Sigmoid colon (tissue), 7 donors: Measurements from ENCODE around the gene ZFR2. TPM values are rescaled to one million over a fixed set of nuclear protein-coding genes. Genes with fewer than 3 reads are reported as not detected.

Source experiments
- DNase-seq: peaks from one replicate; pipeline ENCODE4 v3.0.0-alpha.2; 2019
- H3K27ac ChIP-seq, 4 donors: fragments of 200-600 bp; sonication (generic); one replicate each; pipeline ENCODE4 v1.5.1; 2016 to 2019; ENCODE audit warnings: mild to moderate bottlenecking in 1 of 4
- H3K27me3 ChIP-seq, 3 donors: fragments of 200-600 bp; sonication (generic); one replicate each; pipeline ENCODE4 v1.5.1; 2019; ENCODE audit warnings: mild to moderate bottlenecking in 1 of 3
- H3K36me3 ChIP-seq, 4 donors: fragments of 200-600 bp; sonication (generic); one replicate each; pipeline ENCODE4 v1.5.1; 2016 to 2019
- H3K4me1 ChIP-seq, 4 donors: fragments of 200-600 bp; sonication (generic); one replicate each; pipeline ENCODE4 v1.5.1; 2017 to 2019
- H3K4me3 ChIP-seq, 4 donors: fragments of 200-600 bp; sonication (generic); one replicate each; pipeline ENCODE4 v1.5.1; 2017 to 2019; ENCODE audit warnings: mild to moderate bottlenecking in 2 of 4, moderate library complexity in 1 of 4
- H3K9me3 ChIP-seq, 4 donors: fragments of 200-600 bp in 3 of 4; sonication (generic) in 3 of 4; one replicate each; pipeline versions ENCODE4 v1.5.1 to v1.6.1; 2013 to 2019
- EP300 ChIP-seq, 4 donors: sonication (generic); formaldehyde crosslinking; IDR thresholded peaks; one replicate each; pipeline ENCODE4 v1.6.1; 2017; ENCODE audit warnings: antibody characterized with exemption in 4 of 4
- POLR2A ChIP-seq, 2 donors: fragments of 450-650 bp; IDR thresholded peaks; one replicate each; pipeline ENCODE4 v1.6.1; 2016; ENCODE audit warnings: antibody characterized with exemption in 2 of 2, mild to moderate bottlenecking in 2 of 2, moderate library complexity in 2 of 2
- POLR2AphosphoS5 ChIP-seq, 4 donors: sonication (generic); formaldehyde crosslinking; IDR thresholded peaks; one replicate each; pipeline ENCODE4 v1.6.1; 2017; ENCODE audit warnings: antibody characterized with exemption in 4 of 4
- WGBS, 2 donors: extraction: QIAGEN DNeasy Blood & Tissue Kit; methylation state at CpG; one replicate each; pipeline ENCODE4 v1.1.7; 2013; 5-methylcytosine and 5-hydroxymethylcytosine counted together
- intact Hi-C: fragments of 100-400 bp; cut with DNase I; formaldehyde crosslinking; loops from one replicate; pipeline ENCODE4 v1.15.1; 2023
- polyA plus RNA-seq, 3 donors: library from polyadenylated mRNA; stranded (reverse); fragments of 200-250 nt; gene quantifications; one replicate each; pipeline ENCODE4 v1.2.3, GENCODE V29; 2013
- total RNA-seq, 4 donors: library from RNA; depleted of rRNA; stranded (reverse); fragments of >200 nt; gene quantifications; one replicate each; pipeline ENCODE4 v1.1.0, GENCODE V29; 2016
- TF ChIP-seq, protein P1 (sequence below), 4 experiments: fragments of 450-650 bp in 3 of 4; fragments of 200-600 bp in 1 of 4; IDR thresholded peaks; one replicate each; pipeline ENCODE4 v1.5.1; 2016 to 2019; ENCODE audit warnings: antibody characterized with exemption in 4 of 4, mild to moderate bottlenecking in 3 of 4, moderate library complexity in 2 of 4
- donor health status: healthy with polysubstance abuse.
- donor health status: Bipolar disorder and iron deficiency.
- donor health status: healthy.

The ZFR2 gene
- total and polyA plus RNA-seq, 7 donors = under 0.01 to 1.2 (median 0.47) TPM; not detected in 3

DNA sequence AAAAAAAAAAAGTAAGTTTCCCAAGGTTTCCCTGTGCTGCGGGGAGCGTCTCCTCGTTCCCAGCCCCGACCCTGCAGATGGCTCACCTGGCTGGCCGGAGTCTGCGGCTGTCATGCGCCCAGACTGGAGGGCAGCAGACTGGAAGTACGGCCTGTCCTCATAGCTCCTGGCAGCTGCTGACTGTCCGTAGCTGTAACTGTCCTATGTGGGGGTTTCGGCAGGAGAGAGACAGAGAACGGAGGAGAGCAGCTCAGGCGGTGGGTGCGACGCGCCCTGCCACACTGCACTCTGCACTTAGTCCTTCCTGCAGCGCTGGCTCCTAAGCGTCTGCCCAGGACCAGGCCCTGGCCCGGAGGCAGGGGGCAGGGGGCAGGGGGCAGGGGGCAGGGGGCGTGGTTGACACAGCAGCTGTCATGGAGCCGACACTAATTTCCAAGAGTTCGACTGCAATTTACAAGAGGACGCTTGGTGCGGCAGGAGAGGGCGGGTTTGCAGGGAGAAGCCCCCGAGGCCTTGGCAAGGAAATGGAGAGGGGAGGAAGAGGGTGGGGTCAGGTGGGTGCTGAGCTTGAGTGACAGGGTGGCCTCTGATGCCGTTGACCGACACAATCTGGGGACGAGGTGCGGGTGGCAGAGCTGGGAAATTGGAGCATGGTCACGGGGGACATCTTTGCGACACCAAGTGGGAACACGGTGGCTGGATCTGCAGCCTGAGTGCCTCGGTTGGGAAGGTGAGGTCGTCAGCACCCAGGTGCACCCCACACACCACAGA, 35.1 kb downstream of the ZFR2 start:
- intact Hi-C loops = no loop called here
- Histone ChIP-seq H3K36me3 (no peaks in the 10 kb centered on the region), H3K27ac (no peak overlapping the region), H3K4me1 (no peaks in the 10 kb centered on the region), H3K27me3 (peaks cover 0 to 33% (median 6%) of the 10 kb centered on the region in 3 donors), H3K9me3 (no peaks in the 10 kb centered on the region), H3K4me3 (no peak overlapping the region)
- TF ChIP-seq POLR2A (IDR thresholded peaks at IDR 0.05) (no peak), EP300 (IDR thresholded peaks at IDR 0.05) (no peak), POLR2AphosphoS5 (IDR thresholded peaks at IDR 0.05) (no peak)
- TF ChIP-seq, protein P1, sequence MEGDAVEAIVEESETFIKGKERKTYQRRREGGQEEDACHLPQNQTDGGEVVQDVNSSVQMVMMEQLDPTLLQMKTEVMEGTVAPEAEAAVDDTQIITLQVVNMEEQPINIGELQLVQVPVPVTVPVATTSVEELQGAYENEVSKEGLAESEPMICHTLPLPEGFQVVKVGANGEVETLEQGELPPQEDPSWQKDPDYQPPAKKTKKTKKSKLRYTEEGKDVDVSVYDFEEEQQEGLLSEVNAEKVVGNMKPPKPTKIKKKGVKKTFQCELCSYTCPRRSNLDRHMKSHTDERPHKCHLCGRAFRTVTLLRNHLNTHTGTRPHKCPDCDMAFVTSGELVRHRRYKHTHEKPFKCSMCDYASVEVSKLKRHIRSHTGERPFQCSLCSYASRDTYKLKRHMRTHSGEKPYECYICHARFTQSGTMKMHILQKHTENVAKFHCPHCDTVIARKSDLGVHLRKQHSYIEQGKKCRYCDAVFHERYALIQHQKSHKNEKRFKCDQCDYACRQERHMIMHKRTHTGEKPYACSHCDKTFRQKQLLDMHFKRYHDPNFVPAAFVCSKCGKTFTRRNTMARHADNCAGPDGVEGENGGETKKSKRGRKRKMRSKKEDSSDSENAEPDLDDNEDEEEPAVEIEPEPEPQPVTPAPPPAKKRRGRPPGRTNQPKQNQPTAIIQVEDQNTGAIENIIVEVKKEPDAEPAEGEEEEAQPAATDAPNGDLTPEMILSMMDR (IDR thresholded peaks at IDR 0.05) = no peak
- 63 to 68% methylated on average over 34 of the region's 34 CpGs for WGBS, 2 donors
- DNase-seq = no peak

DNA sequence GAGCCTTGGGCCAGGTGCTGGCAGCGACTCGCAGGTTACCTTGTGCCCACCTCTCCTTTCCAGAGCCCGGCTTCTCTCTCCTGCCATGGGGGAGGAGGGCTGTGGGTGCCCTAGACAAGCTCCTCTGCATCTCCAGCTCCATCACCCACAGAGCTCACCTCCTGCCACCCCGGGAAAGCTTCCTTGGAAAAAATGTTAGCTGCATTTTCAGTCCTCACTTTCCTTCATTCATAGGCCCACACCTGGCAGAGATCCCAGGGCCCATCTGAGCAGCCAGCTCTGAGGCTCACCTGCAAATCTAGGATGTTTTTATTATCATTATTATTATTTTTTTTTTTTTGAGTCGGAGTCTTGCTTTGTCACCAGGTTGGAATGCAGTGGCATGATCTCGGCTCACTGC, 36.8 kb downstream of the ZFR2 start:
- no peak for TF ChIP-seq EP300 (IDR thresholded peaks at IDR 0.05)
- no peak for TF ChIP-seq POLR2A (IDR thresholded peaks at IDR 0.05)
- no peak for TF ChIP-seq POLR2AphosphoS5 (IDR thresholded peaks at IDR 0.05)
- TF ChIP-seq, protein P1 (IDR thresholded peaks at IDR 0.05) = no peak
- no peak for DNase-seq
- no peaks in the 10 kb centered on the region for H3K36me3 ChIP-seq
- 86 to 92% methylated on average over 6 of the region's 6 CpGs for WGBS, 2 donors
- H3K9me3 ChIP-seq = no peaks in the 10 kb centered on the region
- H3K27ac ChIP-seq = no peak overlapping the region
- no peak overlapping the region for H3K4me3 ChIP-seq
- intact Hi-C loops = no loop called here
- no peaks in the 10 kb centered on the region for H3K4me1 ChIP-seq
- peaks cover 0 to 33% (median 6%) of the 10 kb centered on the region in 3 donors for H3K27me3 ChIP-seq

DNA sequence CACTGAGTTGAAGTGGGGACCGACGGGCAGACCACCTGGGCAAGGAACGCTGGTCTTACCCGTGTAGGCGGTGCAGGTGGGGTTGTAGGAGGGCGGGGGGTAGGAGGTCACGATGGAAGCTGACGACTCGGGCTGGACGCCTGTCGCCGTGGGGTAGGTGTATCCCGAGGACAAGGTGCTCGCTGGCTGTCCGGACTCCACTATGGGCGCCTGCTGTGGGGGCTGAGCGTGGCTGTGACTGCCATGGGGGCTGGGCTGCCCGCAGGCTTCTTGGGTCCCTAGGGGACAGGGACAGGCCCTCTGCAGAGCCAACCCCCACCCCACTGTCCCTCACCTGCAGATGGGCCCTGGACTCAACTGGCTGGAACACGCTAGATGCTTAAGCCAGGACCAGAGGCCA, 37.2 kb downstream of the ZFR2 start:
- no peak for DNase-seq
- whole genome bisulfite sequencing, 2 donors = 66 to 76% methylated on average over 19 of the region's 19 CpGs
- Histone ChIP-seq H3K4me1 (no peaks in the 10 kb centered on the region), H3K4me3 (no peak overlapping the region), H3K27ac (no peak overlapping the region), H3K36me3 (no peaks in the 10 kb centered on the region), H3K27me3 (peaks cover 0 to 33% (median 6%) of the 10 kb centered on the region in 3 donors), H3K9me3 (no peaks in the 10 kb centered on the region)
- intact Hi-C loops = no loop called here
- TF ChIP-seq EP300 (IDR thresholded peaks at IDR 0.05) = no peak
- no peak for TF ChIP-seq POLR2A (IDR thresholded peaks at IDR 0.05)
- TF ChIP-seq, protein P1 (IDR thresholded peaks at IDR 0.05) = no peak
- no peak for TF ChIP-seq POLR2AphosphoS5 (IDR thresholded peaks at IDR 0.05)

DNA sequence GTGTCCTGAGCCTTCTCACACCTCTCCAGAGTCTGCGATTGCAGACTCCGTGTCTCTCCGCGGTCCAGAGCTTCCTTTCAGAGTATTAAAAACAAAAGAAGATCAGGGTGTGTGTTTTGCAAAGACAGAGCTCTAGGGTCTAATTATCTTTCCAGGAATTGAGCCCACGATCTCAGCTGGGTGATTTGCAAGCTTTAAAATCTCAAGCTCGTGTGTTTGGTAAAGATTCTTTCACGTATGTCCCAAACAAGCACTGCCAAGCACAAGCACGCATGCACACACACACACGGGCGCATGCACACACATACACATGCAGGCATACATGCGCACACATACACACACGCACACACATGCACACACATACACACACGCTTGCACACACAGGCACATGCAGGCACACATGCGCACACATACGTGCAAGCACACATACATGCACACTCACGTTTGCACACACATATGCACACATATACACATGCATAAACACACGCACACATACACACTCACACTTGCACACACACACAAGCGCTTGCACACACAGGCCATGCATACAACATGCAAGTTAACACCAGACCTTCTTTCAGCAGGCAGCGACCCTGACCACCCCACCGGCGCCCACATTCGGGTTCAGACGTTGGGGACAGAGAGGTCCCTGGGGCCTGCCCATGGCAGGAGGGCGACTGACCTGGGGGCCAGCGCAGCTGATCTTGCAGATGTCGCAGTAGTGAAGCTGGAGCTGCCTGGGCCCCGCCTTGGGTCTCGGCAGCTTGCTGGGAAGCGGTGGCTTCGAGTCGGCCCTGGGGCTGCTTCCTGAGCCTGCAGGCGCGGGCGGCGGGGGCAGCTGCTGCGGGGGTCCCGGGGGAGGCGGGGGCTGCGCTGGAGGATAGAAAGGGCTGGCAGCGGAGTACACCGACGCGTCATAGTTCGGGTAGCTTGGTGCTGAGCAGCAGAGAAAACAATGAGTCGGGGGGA, 37.9 kb downstream of the ZFR2 start:
- H3K27me3 ChIP-seq = peaks cover 0 to 33% (median 6%) of the 10 kb centered on the region in 3 donors
- WGBS, 2 donors = 73 to 75% methylated on average over 45 of the region's 45 CpGs

More for the DNA sequence above, 37.9 kb downstream of the ZFR2 start:
- intact Hi-C loops = no loop called here
- Histone ChIP-seq H3K36me3 (no peaks in the 10 kb centered on the region), H3K4me3 (no peak overlapping the region), H3K27ac (no peak overlapping the region), H3K4me1 (no peaks in the 10 kb centered on the region), H3K9me3 (no peaks in the 10 kb centered on the region)
- no peak for DNase-seq
- TF ChIP-seq POLR2AphosphoS5 (IDR thresholded peaks at IDR 0.05) (no peak), EP300 (IDR thresholded peaks at IDR 0.05) (no peak), POLR2A (IDR thresholded peaks at IDR 0.05) (no peak)
- TF ChIP-seq, protein P1 (IDR thresholded peaks at IDR 0.05) = no peak
